Prostate gland (tissue), 2 donors: ENCODE data around the gene EPB41L2. TPM values are rescaled to one million over a fixed set of nuclear protein-coding genes. Genes with fewer than 3 reads are reported as not detected.
A peak's percentile ranks its signal among the peaks of the same experiment; 100 is the strongest.

Source experiments
- DNase-seq: peaks from one replicate; pipeline ENCODE4 v3.0.0-alpha.2; 2019; ENCODE audit warnings: low spot score
- H3K27ac ChIP-seq, 2 donors: fragments of 200-600 bp; sonication (generic); 2 replicates each; pipeline ENCODE4 v1.5.1; 2017 to 2019
- H3K27me3 ChIP-seq: fragments of 200-600 bp; sonication (generic); replicated peaks from 2 replicates; pipeline ENCODE4 v1.5.1; 2019; ENCODE audit not compliant: insufficient read depth
- H3K36me3 ChIP-seq, 2 donors: fragments of 200-600 bp; sonication (generic); 1 replicate in 1 of 2; 2 replicates in 1 of 2; pipeline versions ENCODE4 v1.5.1 to v1.8.1; 2017 to 2019
- H3K4me1 ChIP-seq: fragments of 200-600 bp; sonication (generic); replicated peaks from 2 replicates; pipeline ENCODE4 v1.5.1; 2019
- H3K4me3 ChIP-seq, 2 donors: fragments of 200-600 bp; sonication (generic); 2 replicates each; pipeline ENCODE4 v1.5.1; 2017 to 2019
- H3K9me3 ChIP-seq: fragments of 200-600 bp; sonication (generic); 2 replicates; pipeline ENCODE4 v1.5.1; 2017
- CTCF ChIP-seq, 4 experiments: fragments of 200-600 bp in 2 of 4; fragments of 450-650 bp in 2 of 4; sonication (generic) in 2 of 4; IDR thresholded peaks; 1 replicate in 3 of 4; 2 replicates in 1 of 4; pipeline ENCODE4 v1.5.1; 2016 to 2019; ENCODE audit warnings: antibody characterized with exemption in 4 of 4, mild to moderate bottlenecking in 2 of 4, moderate library complexity in 2 of 4
- POLR2A ChIP-seq: fragments of 450-650 bp; IDR thresholded peaks from one replicate; pipeline ENCODE4 v1.6.1; 2016; ENCODE audit warnings: antibody characterized with exemption, mild to moderate bottlenecking
- POLR2AphosphoS5 ChIP-seq: sonication (generic); formaldehyde crosslinking; IDR thresholded peaks from one replicate; pipeline ENCODE4 v1.6.1; 2017; ENCODE audit warnings: antibody characterized with exemption
- WGBS: methylation state at CpG from one replicate; pipeline ENCODE4 v1.1.5; 2018; 5-methylcytosine and 5-hydroxymethylcytosine counted together
- intact Hi-C: fragments of 100-400 bp; cut with DNase I; formaldehyde crosslinking; loops from one replicate; pipeline ENCODE4 v1.14.2; 2022
- total RNA-seq, 2 donors: library from RNA; depleted of rRNA; stranded (reverse); fragments of >200 nt; gene quantifications; one replicate each; pipeline ENCODE4 v1.1.0, GENCODE V29; 2016

Gene EPB41L2
- total RNA-seq, 2 donors from 2014 or later, result 11.9 to 105 TPM

DNA sequence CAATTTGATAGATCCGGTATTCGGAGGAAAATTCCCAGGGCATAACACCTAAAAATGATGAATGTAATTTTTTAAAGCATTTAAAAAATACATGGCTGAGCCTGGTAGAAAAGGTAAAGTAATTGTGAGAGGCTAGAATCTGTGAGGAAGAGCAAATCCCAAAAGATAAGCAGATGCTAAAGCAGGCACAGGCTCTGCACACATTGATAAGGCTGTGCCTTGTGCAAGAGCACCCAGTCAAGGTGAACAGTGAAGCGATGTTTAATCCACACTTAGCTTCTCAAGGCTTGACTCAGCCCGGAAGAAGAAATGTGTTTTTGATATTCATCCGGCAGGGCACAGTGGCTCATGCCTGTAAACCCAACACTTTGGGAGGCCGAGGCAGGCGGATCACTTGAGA, 5.1 kb upstream of the EPB41L2 start:
- WGBS, result 96% methylated on average over 7 of the region's 7 CpGs
- H3K4me1 ChIP-seq, result no peaks in the 10 kb centered on the region
- TF ChIP-seq POLR2AphosphoS5 (no peak), POLR2A (no peak), CTCF (IDR thresholded peaks at IDR 0.05) (no peak)
- DNase-seq, result no peak
- intact Hi-C loops, result loop anchor here (5.0 kb wide), 1 partner anchor 181 kb away; no protein-coding TSS in a partner anchor
- H3K4me3 ChIP-seq, result no peak overlapping the region
- no peak overlapping the region for H3K27ac ChIP-seq
- no peaks in the 10 kb centered on the region for H3K27me3 ChIP-seq
- H3K36me3 ChIP-seq, result no peaks in the 10 kb centered on the region
- H3K9me3 ChIP-seq, result no peaks in the 10 kb centered on the region

- no peak overlapping the region for H3K4me3 ChIP-seq
- H3K4me1 ChIP-seq, result no peaks in the 10 kb centered on the region
- intact Hi-C loops, result loop anchor here (5.0 kb wide), 1 partner anchor 180 kb away; no protein-coding TSS in a partner anchor
- DNase-seq, result no peak
- H3K27me3 ChIP-seq, result no peaks in the 10 kb centered on the region
- H3K36me3 ChIP-seq, result no peaks in the 10 kb centered on the region
- H3K9me3 ChIP-seq, result no peaks in the 10 kb centered on the region
- TF ChIP-seq CTCF (IDR thresholded peaks at IDR 0.05), result no peak
- TF ChIP-seq POLR2A, result no peak
- TF ChIP-seq POLR2AphosphoS5, result no peak
- WGBS, result 75% methylated on average over 6 of the region's 6 CpGs
- H3K27ac ChIP-seq, result no peak overlapping the region
Observed at GRCh38 chr6:131067521-131067920, 4.5 kb upstream of the EPB41L2 start.

- Histone ChIP-seq H3K27ac (no peak overlapping the region), H3K4me1 (no peaks in the 10 kb centered on the region), H3K9me3 (no peaks in the 10 kb centered on the region), H3K27me3 (no peaks in the 10 kb centered on the region), H3K4me3 (no peak overlapping the region), H3K36me3 (no peaks in the 10 kb centered on the region)
- intact Hi-C loops, result loop anchor here (5.0 kb wide), 1 partner anchor 178 kb away; no protein-coding TSS in a partner anchor
- DNase-seq, result no peak
- TF ChIP-seq CTCF (IDR thresholded peaks at IDR 0.05) (no peak), POLR2AphosphoS5 (no peak), POLR2A (no peak)
Observed at GRCh38 chr6:131065824-131066171, 2.8 kb upstream of the EPB41L2 start.

- no peaks in the 10 kb centered on the region for H3K9me3 ChIP-seq
- H3K4me3 ChIP-seq, result no peak overlapping the region
- WGBS, result 89% methylated on average over 4 of the region's 4 CpGs
- intact Hi-C loops, result loop anchor here (5.0 kb wide), 1 partner anchor 178 kb away; no protein-coding TSS in a partner anchor
- H3K36me3 ChIP-seq, result no peaks in the 10 kb centered on the region
- no peaks in the 10 kb centered on the region for H3K4me1 ChIP-seq
- TF ChIP-seq POLR2A (no peak), POLR2AphosphoS5 (no peak)
- H3K27me3 ChIP-seq, result no peaks in the 10 kb centered on the region
- H3K27ac ChIP-seq, result no peak overlapping the region
- DNase-seq, result no peak
Observed at GRCh38 chr6:131065112-131065823, 2.2 kb upstream of the EPB41L2 start.

DNA sequence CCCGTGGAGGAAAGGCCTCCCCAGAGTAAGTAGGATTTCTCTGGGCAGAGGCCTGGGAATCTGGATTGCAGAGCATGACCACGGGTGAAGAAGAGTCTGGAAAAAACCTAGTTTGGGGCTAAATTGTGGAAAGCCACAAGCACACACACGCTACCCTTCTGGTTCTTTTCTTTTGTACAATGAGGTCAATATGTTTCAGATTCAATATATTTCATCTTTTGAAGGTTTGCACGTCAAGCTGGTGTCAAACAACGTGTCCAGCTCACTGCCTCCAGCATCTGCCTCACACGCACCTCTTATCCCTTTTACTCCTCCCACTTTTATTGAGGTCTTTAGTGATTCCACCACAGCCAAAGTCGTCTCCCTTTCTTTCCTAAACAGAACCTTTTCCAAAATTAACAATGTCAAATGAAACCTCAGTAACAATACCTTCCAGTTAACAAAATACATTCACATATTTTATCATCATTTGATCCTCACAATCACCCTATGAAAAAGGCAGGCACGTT, 773 bp upstream of the EPB41L2 start:
- H3K4me1 ChIP-seq, result no peaks in the 10 kb centered on the region
- no peaks in the 10 kb centered on the region for H3K36me3 ChIP-seq
- peak overlapping the region; percentile 55 to 75 for H3K4me3 ChIP-seq
- H3K27me3 ChIP-seq, result no peaks in the 10 kb centered on the region
- 26% methylated on average over 8 of the region's 8 CpGs for WGBS
- no peaks in the 10 kb centered on the region for H3K9me3 ChIP-seq
- no peak for DNase-seq
- intact Hi-C loops, result loop anchor here (2.0 kb wide), 1 partner anchor 71 kb away; the partner anchor contains the start of gene AKAP7
- peak overlapping the region; percentile 63 to 80 for H3K27ac ChIP-seq
- TF ChIP-seq POLR2A (no peak), POLR2AphosphoS5 (no peak)
